ENCODE results near the gene GAREM2. TPM values are rescaled to one million over a fixed set of nuclear protein-coding genes. Genes with fewer than 3 reads are reported as not detected.

GAREM2 gene
- total RNA-seq, 1 donor from 2014 or later, result 5.3 TPM

GRCh38 chr2:26230806-26231205 lies 57.9 kb downstream of the GAREM2 start:
- intact Hi-C loops (cut with micrococcal nuclease), result no loop called here

DNA sequence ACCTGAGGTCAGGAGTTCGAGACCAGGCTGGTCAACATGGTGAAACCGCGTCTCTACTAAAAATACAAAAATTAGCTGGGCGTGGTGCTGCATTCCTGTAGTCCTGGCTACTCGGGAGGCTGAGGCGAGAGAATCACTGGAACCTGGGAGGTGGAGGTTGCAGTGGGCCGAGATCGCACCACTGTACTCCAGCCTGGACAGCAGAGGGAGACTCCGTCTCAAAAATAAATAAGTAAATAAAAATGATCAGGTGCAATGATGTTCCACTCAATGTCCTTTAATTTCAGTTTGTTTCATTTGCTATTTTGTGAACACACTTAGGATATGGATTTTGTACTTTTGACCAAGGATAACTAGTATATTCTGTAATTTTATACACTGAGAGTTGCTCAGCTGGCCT lies 62.2 kb downstream of the GAREM2 start:
- intact Hi-C loops (cut with micrococcal nuclease), result no loop called here

- intact Hi-C loops (cut with micrococcal nuclease), result no loop called here
Observed at GRCh38 chr2:26237868-26238267, 65.0 kb downstream of the GAREM2 start.

GRCh38 chr2:26238311-26238958 lies 65.5 kb downstream of the GAREM2 start:
- intact Hi-C loops (cut with micrococcal nuclease), result no loop called here

Other genes with a start within 250 kb of the GAREM2 start
- 8.6 and 10.2 TPM in 2 replicates for gene KIF3C, start 190.6 kb upstream of the GAREM2 start, total RNA-seq
- gene RAB10, start 139.0 kb upstream of the GAREM2 start, total RNA-seq, result 115 and 119 TPM in 2 replicates
- 117 and 119 TPM in 2 replicates for gene HADHA, start 71.5 kb downstream of the GAREM2 start, total RNA-seq
- 56.9 and 67.7 TPM in 2 replicates for gene HADHB, start 71.9 kb downstream of the GAREM2 start, total RNA-seq
- 37.1 and 38.5 TPM in 2 replicates for gene SELENOI, start 173.1 kb downstream of the GAREM2 start, total RNA-seq
- gene ADGRF3, start 173.7 kb downstream of the GAREM2 start, total RNA-seq, result 4.8 and 4.9 TPM in 2 replicates
- gene DRC1, start 228.8 kb downstream of the GAREM2 start, total RNA-seq, result not detected in 2 replicates